GM21447 (cell line): Measurements from ENCODE around the gene ESPN.

Experiments
- ATAC-seq: cut with Tn5 transposase; IDR thresholded peaks from one replicate; pipeline ENCODE4 v1.9.1; 2021; ENCODE audit not compliant: unreplicated experiment

Gene ESPN

DNA sequence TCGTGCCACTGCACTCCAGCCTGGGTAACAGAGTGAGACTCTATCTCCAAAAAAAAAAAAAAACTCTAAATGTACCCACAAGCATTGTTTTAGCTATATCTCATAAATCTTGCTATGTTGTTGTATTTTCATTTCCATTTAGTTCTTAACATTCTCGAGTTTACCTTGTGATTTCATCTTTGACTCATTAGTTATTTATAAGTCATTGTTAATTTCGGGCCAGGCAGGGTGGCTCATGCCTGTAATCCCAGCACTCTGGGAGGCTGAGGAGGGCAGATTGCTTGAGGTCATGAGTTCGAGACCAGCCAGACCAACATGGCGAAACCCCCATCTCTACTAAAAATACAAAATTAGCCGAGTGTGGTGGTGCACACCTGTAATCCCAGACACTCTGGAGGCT is 16.6 kb upstream of the ESPN start:
- ATAC-seq: no peak

DNA sequence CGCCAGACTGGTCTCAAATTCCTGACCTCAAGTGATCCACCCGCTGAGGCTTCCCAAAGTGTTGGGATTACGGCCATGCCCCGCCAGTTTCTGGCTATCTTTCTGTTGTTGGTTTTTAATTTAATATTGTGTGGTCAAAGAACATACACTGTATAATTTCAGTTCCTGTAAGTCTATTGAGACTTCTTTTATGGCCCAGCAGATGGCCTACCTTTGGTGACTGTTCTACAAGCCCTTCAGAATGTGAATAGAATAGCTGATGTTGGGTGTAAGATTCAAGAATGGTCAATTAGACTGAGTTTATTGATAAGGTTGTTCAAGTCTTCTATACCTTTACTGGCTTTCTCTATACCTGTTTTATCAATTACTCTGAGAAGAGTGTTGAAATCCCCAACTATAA is 15.5 kb upstream of the ESPN start:
- ATAC-seq: no peak

DNA sequence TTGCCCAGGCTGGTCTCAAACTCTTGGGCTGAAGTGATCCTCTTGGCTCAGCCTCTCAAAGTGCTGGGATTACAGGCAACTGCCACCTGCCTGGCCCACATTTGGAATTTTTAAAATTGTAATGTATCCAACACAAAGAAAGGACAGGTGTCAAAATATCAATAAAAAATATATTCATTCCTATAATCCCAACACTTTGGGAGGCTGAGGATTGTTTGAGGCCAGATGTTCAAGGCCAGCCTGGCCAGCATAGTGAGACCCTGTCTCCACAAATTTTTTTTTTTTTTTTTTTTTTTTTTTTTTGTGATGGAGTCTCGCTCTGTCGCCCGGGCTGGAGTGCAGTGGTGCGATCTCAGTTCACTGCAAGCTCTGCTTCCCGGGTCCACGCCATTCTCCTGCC is 14.8 kb upstream of the ESPN start:
- no peak for ATAC-seq

DNA sequence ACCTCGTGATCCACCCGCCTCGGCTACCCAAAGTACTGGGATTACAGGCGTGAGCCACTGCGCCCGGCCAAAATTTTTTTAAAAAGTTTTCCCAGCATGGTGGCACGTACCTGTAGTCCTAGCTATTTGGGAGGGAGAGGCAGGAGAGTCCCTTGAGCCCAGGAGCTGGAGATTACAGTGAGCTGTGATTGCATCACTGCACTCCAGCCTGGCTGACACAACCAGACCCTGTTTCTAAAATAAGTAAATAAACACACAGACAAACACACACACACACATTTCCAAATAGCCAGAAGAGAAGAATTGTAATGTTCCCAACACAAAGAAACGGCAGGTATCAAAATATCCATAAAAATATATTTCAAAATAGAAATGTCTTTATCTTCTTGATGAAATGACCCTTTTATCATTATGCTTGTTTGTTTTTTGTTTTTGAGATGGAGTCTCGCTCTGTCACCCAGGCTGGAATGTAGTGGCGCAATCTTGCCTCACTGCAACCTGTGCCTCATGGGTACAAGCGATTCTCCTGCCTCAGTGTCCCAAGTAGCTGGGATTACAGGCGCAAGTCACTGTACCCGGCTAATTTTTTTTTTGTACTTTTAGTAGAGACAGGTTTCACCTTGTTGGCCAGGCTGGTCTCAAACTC is 14.2 kb upstream of the ESPN start:
- ATAC-seq: no peak

DNA sequence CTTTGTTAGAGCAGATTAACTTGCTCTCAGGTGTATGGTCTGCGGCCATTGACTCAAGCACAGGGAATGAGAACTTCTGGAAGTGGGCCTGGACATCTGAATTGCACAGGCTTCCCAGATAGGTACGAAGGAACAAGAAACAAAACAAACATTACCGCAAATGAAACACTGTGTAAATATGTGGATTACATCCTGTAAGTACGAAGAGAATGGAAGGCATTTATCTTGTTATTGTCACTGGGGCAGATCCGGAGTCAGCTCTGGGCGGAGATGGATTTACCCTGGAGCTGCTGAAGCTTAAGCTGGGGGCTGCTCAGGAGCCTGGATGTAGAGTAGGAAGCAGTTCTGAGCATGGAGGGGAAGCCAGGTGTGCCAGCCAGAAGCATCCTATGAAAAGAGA is 11.7 kb upstream of the ESPN start:
- ATAC-seq: no peak

DNA sequence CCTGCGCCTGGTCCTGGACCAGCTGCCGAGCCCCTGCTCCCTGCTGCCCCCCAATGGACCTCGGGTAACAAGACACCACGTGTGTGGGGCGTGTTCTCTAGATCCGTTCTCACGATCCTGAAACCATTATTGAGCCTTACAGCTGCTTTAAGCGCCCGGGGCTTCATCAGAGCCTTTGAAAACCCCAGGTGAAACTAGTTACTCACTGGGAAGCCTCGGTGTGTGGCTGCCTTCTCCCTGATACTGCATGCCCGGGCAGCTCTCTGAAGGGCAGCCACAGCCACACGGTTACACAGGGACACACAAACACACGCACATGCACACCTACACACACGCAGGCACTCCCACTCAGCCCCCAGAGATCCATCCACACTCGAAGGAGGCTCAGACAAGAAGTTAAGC is 10.1 kb upstream of the ESPN start:
- ATAC-seq: no peak

DNA sequence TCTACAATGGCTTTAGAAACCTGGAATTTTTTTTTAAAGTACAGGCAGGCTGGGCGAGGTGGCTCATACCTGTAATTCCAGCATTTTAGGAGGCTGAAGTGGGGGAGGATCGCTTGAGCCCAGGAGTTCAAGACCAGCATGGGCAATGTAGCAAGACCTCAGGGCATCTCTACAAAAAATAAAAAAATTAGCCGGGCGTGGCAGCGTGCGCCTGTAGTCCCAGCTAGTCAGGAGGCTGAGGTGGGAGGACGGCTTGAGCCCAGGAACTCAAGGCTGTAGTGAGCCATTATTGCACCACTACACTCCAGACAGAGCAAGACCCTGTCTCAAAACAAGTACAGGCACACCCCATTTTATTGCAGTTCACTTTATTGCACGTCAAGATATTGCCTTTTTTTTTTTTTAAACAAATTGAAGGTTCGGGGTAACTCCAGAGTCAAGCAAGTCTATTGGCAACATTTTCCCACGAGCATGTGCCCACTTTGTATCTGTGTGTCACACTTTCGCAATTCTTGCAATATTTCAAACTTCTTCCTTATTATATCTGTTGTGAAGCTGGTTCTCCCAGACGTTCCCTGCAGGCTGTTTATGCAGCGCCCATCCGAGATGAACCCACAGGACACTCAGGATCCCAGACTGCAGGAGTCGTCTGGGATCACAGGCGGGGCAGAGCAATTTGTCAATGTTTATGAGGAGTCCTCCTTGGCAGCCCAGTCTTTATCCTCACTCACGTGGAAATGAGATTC is 9.5 kb upstream of the ESPN start:
- no peak for ATAC-seq

DNA sequence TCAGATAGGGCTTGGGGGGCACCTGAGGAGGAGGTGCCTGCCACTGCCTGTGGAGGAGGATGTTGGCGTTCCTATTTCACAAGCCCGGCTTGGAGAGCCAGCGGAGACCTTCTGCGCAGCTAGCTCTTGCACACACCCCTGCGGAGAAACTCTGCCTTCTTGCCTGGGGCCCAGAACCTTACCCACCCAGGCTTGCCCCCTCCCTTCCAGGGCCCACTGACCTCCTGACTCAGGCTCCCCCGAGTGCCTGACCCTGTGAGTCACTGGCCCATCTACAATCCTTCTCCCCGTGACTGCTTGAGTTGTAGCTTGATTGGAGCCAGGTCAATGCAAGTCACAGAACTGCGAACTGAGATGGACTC is 8.3 kb upstream of the ESPN start:
- ATAC-seq: no peak

DNA sequence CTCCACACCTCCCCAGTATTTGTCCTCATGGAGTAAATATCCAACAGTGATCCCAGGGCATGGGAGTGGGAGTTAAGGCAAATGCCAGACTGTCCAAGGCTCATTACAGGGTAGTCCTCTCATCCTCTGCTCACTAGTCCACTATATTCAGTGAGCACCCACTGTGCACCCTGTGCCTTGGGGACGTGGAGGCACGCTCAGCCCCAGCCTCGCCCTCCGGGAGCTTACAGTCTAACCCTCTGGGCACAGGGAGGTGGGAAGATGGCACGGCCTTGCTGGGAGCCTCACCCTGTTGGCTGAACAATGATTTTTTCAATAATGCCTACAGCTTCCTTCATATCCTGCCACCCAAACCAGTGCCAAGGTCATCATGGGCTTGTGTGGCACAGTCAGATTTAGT is 7.7 kb upstream of the ESPN start:
- ATAC-seq: no peak

DNA sequence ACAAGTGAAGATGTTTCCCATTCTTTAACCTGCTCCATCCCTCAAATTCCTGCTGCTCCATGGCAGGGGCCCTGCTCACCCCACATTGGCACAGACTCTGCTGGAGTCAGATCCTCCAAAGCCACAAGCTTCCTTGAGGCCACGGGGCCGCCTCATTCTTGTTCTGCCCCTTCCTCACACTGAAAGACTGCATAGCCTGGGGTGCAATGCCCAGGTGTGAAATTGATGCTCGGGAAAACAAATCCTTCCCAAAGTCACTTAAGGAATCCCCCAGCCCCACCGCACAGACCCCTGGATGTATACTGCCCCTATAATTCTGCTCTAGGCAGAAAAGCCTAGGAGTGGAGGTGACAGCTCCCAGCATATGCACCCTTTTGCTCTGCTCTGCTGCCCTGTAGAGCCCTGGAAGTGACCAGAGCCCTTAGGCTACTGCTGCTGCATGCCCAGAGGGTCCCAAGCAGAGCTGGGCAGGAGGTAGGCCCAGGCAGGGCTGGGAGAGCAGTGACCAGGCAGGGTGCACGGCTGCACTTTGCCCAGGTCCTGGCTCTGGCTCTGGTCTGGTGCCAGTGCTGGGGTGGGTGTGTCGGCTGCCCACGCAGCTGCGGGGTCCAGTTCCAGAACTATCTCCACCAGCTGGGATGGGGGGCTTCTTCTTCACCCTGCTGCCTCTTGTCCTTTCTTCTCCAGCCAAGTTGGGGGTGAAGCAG is 6.5 kb upstream of the ESPN start:
- ATAC-seq: no peak

DNA sequence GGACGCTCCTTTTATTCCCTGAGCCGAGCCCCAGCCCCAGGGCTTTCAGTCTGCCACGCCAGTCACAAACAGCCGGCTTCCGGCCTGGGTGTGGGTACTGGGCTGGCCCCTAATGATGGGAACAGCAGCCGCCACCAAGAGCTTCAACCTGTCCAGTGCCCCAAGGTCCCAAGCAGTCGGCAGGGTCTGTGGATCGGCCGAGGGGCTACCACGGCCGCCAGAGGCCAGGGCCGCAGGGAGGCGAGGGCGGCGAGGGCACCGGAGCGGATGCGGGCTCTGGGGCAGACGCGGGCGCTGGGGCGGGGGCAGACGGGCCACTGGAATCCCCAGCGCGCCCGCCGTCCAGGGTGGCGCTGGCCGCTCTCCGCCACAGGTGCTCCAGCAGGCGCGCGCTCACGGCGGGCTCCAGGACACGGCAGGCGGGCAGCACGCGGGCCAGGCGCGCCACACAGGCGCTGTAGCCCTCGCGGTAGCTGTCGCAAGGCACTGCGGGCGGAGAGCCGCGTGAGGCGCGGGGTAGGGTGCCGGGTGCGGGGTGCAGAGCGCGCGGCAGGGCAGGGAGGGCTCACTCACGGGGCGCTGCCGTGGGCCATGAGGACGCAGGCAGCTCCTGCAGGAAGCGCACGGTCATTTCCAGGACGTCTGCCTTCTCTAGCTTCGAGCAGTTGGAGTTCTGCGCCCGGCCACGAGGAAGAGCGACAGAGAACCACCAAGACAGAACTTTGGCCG is 5.7 kb upstream of the ESPN start:
- ATAC-seq: no peak

DNA sequence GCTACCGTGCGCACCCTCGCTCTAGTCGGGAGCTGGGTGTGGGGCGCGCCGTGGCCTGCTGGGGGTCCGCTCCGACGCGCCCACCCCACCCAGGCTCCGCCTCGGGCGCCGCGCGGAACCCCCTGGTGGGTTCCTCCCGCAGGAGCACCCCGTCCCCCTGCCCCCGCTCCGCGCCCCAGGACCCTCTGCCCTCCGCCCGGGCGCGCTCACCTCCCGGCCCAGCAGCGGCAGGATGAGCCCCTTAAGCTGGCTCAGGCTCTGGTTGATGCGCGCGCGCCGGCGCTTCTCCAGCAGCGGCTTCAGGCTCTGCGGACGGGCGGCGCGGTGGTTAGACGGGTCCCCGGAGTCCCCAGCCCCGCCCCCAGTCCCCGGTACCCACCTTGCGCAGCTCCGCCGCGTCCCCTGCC is 5.2 kb upstream of the ESPN start:
- ATAC-seq: no peak

DNA sequence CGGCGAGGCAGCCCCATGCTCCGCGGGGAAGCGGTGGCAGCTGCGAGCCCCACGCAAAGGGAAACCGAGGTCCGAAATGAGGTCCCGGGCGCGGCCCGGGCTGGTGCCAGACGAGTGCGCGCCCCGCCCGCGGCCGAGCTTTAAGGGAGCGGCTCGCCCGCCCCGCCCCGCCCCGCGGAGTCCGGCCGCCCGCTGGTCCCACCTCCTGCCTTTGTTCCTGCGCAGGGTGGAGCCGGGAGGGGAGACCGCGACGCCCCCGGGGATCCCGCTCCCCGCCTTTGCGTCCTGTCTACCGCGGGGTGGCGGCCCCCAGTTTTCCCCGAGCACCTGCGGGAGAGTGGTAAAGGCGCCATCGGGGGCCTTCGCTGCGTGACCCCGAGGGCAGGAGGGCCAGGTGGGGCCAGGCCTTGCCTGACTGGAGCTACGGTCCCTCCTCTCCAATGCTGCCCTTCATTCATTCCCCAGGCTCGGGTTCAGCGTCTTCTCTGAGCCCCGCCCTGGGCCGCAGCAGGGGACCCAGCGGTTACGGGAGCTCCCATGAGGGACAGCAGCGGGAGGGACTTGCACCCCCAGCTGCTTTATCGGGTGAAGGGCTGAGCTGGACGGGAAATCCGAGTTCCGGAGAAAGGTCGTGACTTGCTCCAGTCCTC is 4.6 kb upstream of the ESPN start, which contains the start of gene HES2:
HES2 (minus strand) TSS at position 116 of the 650 bp plus-strand sequence; CDS start at position 17, 99 bp downstream.
- ATAC-seq: no peak

DNA sequence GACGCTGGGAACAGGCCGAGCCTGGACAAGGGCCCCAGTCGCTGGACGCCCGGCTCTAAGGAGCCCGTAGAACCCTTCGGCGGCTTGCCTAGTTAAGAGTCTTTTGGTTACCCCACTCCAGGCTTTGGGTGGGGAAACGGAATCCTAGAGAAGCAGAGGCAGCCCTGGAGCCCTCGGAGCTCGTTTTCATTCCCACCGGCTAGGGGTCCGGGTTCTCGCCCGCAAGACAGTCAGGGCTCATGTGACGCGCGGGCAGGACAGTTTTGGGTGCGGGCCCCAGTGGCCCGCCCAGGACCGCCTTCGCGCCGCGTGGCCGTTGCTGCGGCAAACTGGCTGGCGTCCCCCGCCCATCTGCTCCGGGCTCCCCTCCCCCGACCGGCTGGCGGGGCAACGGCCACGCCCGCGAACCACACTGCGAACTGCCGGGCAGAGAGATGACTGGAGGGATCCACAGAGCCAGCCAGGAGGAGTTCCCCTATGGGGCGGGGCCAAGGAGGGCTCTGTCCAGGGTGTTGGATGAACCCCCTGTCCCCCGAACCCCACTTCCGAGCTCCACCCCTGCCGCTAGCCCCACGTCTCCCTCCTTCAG is 4.0 kb upstream of the ESPN start:
- ATAC-seq: no peak

DNA sequence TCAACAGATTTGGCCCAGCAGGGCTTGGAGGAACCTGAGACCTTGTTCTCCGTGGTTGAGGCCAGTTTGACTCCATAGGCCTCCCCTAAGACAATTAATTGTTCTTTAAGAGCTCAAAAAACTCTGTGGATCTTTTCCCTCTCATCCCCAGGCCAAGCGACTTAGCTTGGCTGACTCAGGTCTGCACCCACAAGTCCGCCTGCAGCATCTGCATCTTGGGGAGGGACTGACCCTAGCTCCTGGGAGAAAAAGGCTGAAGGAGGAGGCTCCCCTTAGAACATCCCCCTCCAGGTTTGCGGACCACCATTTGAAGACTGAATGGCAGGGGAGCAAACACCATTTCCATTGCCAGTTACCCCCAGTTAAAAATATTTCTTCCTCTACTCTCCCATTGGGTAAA is 3.3 kb upstream of the ESPN start:
- ATAC-seq: no peak

DNA sequence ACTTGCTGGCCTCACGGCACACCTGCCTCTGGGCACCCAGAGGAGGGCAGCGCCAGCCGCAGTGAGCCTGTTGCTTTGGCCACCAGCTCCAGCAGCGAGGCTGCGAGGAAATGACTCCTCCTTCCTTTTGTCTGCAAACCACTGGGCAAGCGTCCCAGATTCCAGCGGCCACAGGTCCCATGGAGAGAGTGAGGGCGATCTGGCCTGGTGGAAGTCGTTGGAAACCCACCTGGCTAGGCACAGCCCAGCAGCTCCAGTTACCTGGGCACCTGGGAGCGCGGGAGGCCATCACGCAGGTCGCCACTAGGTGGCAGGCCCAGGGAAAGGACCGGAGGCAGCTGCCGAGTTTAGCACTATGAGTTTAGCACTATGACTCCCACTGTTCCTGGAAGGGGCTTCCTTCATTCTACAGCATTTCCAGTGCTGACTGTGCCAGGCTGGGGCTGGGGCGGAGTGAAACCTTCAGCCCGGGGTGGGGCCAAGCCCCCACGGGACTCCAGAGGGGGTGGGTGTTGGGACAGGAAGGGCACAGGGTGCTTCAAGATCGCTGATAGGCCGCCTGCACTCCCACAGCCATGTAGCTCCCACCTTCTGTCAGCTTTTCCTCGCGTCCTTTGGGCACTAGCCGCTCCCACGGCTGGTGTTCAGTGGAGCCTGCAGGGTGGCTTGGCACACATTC is 1.1 kb upstream of the ESPN start:
- ATAC-seq: no peak

DNA sequence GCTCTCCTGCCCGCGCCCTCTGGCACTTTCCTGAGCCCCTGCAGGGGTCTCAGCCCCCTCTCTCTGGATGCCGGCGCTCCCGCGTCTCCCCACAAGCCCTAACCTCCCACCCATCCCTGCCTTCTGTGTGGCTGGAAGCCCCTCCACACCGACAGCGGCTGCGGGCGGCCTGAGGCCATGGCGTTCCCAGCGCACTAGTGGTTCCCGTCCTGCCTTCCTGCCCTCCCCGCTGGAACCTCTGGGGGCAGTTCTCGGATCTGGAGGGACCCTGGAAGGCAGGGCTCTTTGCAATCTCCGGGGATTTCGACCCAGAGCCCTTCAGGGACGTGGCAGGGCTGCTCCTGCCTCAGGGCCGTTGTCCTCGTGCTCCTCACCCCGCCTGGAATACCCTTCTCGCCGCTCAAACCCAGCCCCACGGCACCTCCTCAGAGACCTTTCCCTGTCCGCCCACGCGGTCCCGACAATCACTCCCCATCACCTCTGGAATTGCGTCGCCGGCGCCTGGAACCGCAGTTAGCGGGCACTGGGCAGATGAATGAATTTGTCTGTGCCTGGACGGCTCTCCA is 493 bp upstream of the ESPN start:
- no peak for ATAC-seq

DNA sequence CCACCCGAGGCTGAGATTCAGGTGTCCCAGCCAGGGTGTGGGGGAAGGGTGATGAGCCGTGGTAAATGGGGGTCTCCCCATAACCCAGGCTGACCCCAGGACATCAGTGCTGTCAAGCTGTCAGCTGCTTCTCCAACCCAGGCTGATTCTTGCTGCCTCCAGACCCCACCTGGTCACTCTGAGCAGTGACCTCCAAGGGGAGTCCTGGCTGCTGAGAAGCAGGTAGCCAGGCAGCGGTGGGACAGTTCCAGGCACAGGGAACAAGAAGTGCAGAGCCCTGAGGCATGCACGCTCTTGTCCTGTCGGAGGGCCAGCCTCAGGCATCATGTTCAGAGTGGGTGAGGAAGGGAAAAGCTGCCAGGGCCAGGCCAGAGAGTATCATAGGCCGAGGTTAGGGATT is 1.1 kb downstream of the ESPN start:
- ATAC-seq: no peak

DNA sequence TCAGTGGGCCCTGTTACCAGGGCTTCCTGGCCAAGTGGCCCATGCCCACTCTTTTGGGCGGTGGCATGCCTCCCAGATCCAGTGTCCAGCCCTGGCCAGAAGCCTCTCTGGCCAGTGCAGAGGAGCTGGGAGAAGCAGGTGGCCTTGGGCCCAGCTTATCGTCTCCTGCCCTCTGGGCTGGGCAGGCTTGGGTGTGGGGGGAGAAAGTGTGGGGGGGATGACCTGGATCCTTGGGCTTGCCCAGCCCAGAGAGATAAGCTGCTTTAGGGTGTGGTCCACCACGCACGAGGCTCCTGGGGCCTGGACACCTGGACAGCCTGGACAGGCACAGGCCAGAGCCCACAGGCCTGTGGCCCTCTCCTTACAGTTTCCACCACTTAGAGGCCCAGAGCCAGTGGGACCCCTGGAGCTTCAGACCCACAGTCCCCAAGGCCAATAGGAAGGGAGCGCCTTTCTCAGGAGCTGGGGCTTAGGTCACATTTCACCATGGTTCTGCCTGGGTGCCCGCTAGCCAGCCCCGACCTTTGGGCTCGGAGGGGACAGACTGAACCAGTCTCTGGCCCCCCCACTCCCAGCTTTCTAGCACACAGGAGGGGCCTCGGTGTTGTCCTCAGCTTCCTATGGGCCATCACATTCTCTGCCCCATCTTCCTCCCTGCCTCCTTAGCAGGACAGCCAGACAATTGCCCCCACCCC is 1.8 kb downstream of the ESPN start:
- no peak for ATAC-seq
